ENCODE measurements around the gene PACSIN2. TPM values are rescaled to one million over a fixed set of nuclear protein-coding genes. Genes with fewer than 3 reads are reported as not detected.

Gene PACSIN2
- total RNA-seq, 1 donor from 2014 or later, result 61.0 TPM

GRCh38 chr22:42833104-42833503, 181.8 kb downstream of the PACSIN2 start:
- Mint-ChIP-seq H3K36me3 (ENCODE audit: insufficient read depth) (peaks cover 25% of the 10 kb centered on the region), H3K4me1 (ENCODE audit: low read depth) (no peaks in the 10 kb centered on the region)

GRCh38 chr22:42831712-42832111, 183.2 kb downstream of the PACSIN2 start:
- no peak overlapping the region for H3K27ac Mint-ChIP-seq
- no peaks in the 10 kb centered on the region for H3K4me1 Mint-ChIP-seq (ENCODE audit: low read depth)
- no peaks in the 10 kb centered on the region for H3K27me3 Mint-ChIP-seq
- H3K36me3 Mint-ChIP-seq (ENCODE audit: insufficient read depth), result peaks cover 25% of the 10 kb centered on the region
- TF ChIP-seq, protein P1, sequence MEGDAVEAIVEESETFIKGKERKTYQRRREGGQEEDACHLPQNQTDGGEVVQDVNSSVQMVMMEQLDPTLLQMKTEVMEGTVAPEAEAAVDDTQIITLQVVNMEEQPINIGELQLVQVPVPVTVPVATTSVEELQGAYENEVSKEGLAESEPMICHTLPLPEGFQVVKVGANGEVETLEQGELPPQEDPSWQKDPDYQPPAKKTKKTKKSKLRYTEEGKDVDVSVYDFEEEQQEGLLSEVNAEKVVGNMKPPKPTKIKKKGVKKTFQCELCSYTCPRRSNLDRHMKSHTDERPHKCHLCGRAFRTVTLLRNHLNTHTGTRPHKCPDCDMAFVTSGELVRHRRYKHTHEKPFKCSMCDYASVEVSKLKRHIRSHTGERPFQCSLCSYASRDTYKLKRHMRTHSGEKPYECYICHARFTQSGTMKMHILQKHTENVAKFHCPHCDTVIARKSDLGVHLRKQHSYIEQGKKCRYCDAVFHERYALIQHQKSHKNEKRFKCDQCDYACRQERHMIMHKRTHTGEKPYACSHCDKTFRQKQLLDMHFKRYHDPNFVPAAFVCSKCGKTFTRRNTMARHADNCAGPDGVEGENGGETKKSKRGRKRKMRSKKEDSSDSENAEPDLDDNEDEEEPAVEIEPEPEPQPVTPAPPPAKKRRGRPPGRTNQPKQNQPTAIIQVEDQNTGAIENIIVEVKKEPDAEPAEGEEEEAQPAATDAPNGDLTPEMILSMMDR (IDR thresholded peaks at IDR 0.05; ENCODE audit: unreplicated experiment), result no peak
- DNase-seq (ENCODE audit: low spot score, unreplicated experiment), result no peak
- no peak overlapping the region for H3K4me3 Mint-ChIP-seq (ENCODE audit: low read depth)
- H3K9me3 Mint-ChIP-seq (ENCODE audit: low read depth), result no peaks in the 10 kb centered on the region

More at GRCh38 chr22:42833104-42833503, 181.8 kb downstream of the PACSIN2 start:
- Mint-ChIP-seq H3K9me3 (ENCODE audit: low read depth) (no peaks in the 10 kb centered on the region), H3K27ac (no peak overlapping the region), H3K4me3 (ENCODE audit: low read depth) (no peak overlapping the region), H3K27me3 (no peaks in the 10 kb centered on the region)
- no peak for DNase-seq (ENCODE audit: low spot score, unreplicated experiment)
- TF ChIP-seq, protein P1 (IDR thresholded peaks at IDR 0.05; ENCODE audit: unreplicated experiment), result no peak

DNA sequence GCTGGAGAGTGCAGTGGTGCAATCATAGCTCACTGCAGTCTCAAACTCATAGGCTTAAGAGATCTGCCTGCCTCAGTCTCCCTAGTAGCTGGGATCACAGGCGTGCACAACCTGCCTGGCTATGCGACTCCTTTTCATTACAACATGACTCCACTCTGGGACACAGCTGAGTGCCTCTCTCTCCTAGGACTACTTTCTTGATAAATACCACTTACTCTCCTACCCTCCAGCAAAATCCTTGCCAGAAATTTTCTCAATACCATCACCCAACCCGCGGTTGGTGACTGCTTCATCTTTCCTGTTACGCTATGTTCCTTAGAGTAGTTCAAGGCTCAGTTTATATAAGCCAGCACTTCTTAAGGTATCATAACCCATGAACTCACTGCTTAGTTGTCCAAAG, 184.8 kb downstream of the PACSIN2 start:
- no peaks in the 10 kb centered on the region for H3K27me3 Mint-ChIP-seq
- H3K4me3 Mint-ChIP-seq (ENCODE audit: low read depth), result no peak overlapping the region
- DNase-seq (ENCODE audit: low spot score, unreplicated experiment), result no peak
- peaks cover 19% of the 10 kb centered on the region for H3K36me3 Mint-ChIP-seq (ENCODE audit: insufficient read depth)
- H3K27ac Mint-ChIP-seq, result no peak overlapping the region
- H3K4me1 Mint-ChIP-seq (ENCODE audit: low read depth), result no peaks in the 10 kb centered on the region
- H3K9me3 Mint-ChIP-seq (ENCODE audit: low read depth), result no peaks in the 10 kb centered on the region
- TF ChIP-seq, protein P1 (IDR thresholded peaks at IDR 0.05; ENCODE audit: unreplicated experiment), result no peak

DNA sequence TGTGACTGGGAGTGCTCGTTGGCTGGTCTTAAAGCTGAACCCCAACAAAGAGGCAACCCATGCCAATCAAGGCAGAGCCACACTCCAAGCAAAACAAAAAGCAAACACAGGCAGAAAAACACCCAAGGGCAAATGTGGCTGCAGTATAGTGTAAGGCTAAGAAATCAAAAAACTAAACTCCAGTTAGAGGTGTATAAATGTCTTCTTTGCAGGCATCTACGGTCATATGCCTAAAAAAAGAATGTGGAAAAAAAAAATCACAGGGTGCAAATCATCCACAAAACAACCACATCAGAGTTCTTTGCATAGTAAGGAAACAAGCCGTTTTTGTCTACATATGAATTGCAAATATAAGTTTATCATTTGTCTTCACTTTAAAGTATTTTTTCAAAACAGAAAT, 185.6 kb downstream of the PACSIN2 start:
- no peaks in the 10 kb centered on the region for H3K4me1 Mint-ChIP-seq (ENCODE audit: low read depth)
- no peaks in the 10 kb centered on the region for H3K27me3 Mint-ChIP-seq
- DNase-seq (ENCODE audit: low spot score, unreplicated experiment), result no peak
- no peak overlapping the region for H3K27ac Mint-ChIP-seq
- TF ChIP-seq, protein P1 (IDR thresholded peaks at IDR 0.05; ENCODE audit: unreplicated experiment), result no peak
- no peak overlapping the region for H3K4me3 Mint-ChIP-seq (ENCODE audit: low read depth)
- H3K36me3 Mint-ChIP-seq (ENCODE audit: insufficient read depth), result peaks cover 15% of the 10 kb centered on the region
- no peaks in the 10 kb centered on the region for H3K9me3 Mint-ChIP-seq (ENCODE audit: low read depth)

- Mint-ChIP-seq H3K9me3 (ENCODE audit: low read depth) (peaks cover 8% of the 10 kb centered on the region), H3K27ac (no peak overlapping the region), H3K36me3 (ENCODE audit: insufficient read depth) (peaks cover 27% of the 10 kb centered on the region), H3K27me3 (no peaks in the 10 kb centered on the region), H3K4me1 (ENCODE audit: low read depth) (no peaks in the 10 kb centered on the region), H3K4me3 (ENCODE audit: low read depth) (no peak overlapping the region)
- DNase-seq (ENCODE audit: low spot score, unreplicated experiment), result no peak
- TF ChIP-seq, protein P1 (IDR thresholded peaks at IDR 0.05; ENCODE audit: unreplicated experiment), result no peak
These were observed 189.2 kb downstream of the PACSIN2 start for GRCh38 chr22:42825796-42826195.
